Lower lobe of right lung (tissue), 2 donors: ENCODE data around the gene PATJ. TPM values are rescaled to one million over a fixed set of nuclear protein-coding genes. Genes with fewer than 3 reads are reported as not detected.
"Not testable (repeated sequence)": the region's sequence is repeated elsewhere in the genome, so short reads cannot be mapped to it uniquely, and the experiment has no call there.

Experiments used
- ATAC-seq, 2 donors: fragments of 200-7000 bp; cut with Tn5 transposase; one replicate each; pipeline ENCODE4 v1.9.1; 2020 to 2022; ENCODE audit warnings: mild to moderate bottlenecking in 2 of 2, moderate library complexity in 2 of 2
- DNase-seq: peaks from one replicate; pipeline ENCODE4 v3.0.0-alpha.2; 2020
- H3K27ac ChIP-seq: fragments of 200-600 bp; one replicate; pipeline ENCODE4 v1.8.0; 2022
- H3K27me3 ChIP-seq: fragments of 200-600 bp; one replicate; pipeline ENCODE4 v1.8.0; 2022; ENCODE audit warnings: low read depth
- H3K36me3 ChIP-seq: fragments of 200-600 bp; one replicate; pipeline ENCODE4 v1.8.0; 2022; ENCODE audit warnings: mild to moderate bottlenecking
- H3K4me1 ChIP-seq: fragments of 200-600 bp; one replicate; pipeline ENCODE4 v1.8.0; 2022
- H3K4me3 ChIP-seq: fragments of 200-600 bp; one replicate; pipeline ENCODE4 v1.8.0; 2022; ENCODE audit warnings: mild to moderate bottlenecking
- H3K9me3 ChIP-seq: fragments of 200-600 bp; one replicate; pipeline ENCODE4 v1.8.0; 2022
- intact Hi-C: fragments of 100-400 bp; cut with DNase I; formaldehyde crosslinking; loops from one replicate; pipeline ENCODE4 v1.11.0; 2022
- total RNA-seq: library from RNA; stranded (reverse); fragmentation: NEBNext Ultra II Directional; extraction: Animal tissue kit (Norgen Biotek cat#: 25700); gene quantifications from one replicate; pipeline ENCODE4 v1.2.1, GENCODE V29; 2021
- TF ChIP-seq, protein P1 (sequence below): fragments of 200-600 bp; IDR thresholded peaks from one replicate; pipeline ENCODE4 v1.8.0; 2022; ENCODE audit warnings: antibody characterized with exemption, mild to moderate bottlenecking
- donor health status: DM: no; HTN: yes; CAD: no; lungs with severe emphysema.

Gene PATJ
- total RNA-seq, 1 donor from 2014 or later: 63.9 TPM

- DNase-seq (no peak), ATAC-seq (no peak)
- H3K36me3 ChIP-seq: no peaks in the 10 kb centered on the region
- H3K27ac ChIP-seq: no peak overlapping the region
- H3K4me1 ChIP-seq: peaks cover 14% of the 10 kb centered on the region
- no peaks in the 10 kb centered on the region for H3K27me3 ChIP-seq
- TF ChIP-seq, protein P1, sequence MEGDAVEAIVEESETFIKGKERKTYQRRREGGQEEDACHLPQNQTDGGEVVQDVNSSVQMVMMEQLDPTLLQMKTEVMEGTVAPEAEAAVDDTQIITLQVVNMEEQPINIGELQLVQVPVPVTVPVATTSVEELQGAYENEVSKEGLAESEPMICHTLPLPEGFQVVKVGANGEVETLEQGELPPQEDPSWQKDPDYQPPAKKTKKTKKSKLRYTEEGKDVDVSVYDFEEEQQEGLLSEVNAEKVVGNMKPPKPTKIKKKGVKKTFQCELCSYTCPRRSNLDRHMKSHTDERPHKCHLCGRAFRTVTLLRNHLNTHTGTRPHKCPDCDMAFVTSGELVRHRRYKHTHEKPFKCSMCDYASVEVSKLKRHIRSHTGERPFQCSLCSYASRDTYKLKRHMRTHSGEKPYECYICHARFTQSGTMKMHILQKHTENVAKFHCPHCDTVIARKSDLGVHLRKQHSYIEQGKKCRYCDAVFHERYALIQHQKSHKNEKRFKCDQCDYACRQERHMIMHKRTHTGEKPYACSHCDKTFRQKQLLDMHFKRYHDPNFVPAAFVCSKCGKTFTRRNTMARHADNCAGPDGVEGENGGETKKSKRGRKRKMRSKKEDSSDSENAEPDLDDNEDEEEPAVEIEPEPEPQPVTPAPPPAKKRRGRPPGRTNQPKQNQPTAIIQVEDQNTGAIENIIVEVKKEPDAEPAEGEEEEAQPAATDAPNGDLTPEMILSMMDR: no peak
- intact Hi-C loops: no loop called here
- no peak overlapping the region for H3K4me3 ChIP-seq
- no peaks in the 10 kb centered on the region for H3K9me3 ChIP-seq
Observed at GRCh38 chr1:61888808-61889207, 146.5 kb downstream of the PATJ start.

DNA sequence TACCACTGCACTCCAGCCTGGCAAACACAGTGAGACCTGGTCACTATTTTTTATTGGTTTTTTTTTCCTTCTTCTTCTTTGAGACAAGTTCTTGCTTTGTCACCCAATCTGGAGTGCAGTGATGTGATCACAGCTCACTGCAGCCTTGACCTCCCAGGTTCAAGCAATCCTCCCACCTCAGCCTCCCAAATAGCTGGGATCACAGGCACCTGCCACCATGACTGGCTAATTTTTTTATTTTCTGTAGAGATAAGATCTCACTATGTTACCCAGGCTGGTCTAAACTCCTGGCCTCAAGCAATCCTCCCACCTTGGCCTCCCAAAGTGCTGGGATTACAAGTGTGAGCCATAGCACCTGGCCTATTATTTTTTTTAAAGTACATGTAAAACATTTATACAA lies 148.2 kb downstream of the PATJ start:
- intact Hi-C loops: not testable (repeated sequence)
- peaks cover 14% of the 10 kb centered on the region for H3K4me1 ChIP-seq

DNA sequence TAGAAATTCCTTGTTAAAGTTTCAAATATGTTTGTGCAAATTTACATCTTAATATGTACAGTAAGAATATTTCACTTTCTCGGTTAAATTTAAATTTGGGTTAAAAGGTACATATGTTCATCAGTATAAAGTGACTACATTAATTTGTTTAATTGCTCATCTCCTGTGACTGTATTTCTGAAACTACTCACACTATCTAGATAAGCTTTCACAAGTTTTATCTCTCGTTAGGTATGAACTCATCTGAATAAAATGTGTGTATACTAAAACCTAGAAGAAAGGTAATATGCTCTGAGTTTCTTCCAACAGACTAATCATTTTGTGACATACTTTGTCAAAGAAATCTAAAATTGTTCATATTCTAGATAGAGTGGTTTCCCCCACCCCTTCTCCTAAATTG lies 150.7 kb downstream of the PATJ start:
- TF ChIP-seq, protein P1: no peak
- Histone ChIP-seq H3K27me3 (no peaks in the 10 kb centered on the region), H3K36me3 (no peaks in the 10 kb centered on the region), H3K4me1 (peaks cover 5% of the 10 kb centered on the region), H3K4me3 (no peak overlapping the region), H3K27ac (no peak overlapping the region), H3K9me3 (no peaks in the 10 kb centered on the region)
- ATAC-seq: no peak
- intact Hi-C loops: no loop called here
- DNase-seq: no peak

More for the DNA sequence above, 148.2 kb downstream of the PATJ start:
- not testable (repeated sequence) for H3K4me3 ChIP-seq, H3K9me3 ChIP-seq, DNase-seq, H3K27ac ChIP-seq, H3K36me3 ChIP-seq, ATAC-seq, H3K27me3 ChIP-seq

DNA sequence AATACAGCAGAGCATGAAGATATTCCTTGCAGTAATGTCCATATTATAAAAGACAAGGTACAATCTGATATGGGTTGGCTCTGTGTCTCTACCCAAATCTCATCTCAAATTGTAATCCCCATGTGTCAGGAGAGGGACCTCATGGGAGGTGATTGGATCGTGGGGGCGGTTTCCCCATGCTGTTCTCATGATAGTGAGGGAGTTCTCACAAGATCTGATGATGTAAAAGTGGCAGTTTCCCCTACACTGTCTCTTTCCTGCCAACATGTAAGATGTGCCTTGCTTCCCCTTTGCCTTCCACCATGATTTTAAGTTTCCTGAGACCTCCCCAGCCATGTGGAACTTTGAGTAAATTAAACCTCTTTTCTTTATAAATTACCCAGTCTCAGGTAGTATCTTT lies 152.0 kb downstream of the PATJ start:
- intact Hi-C loops, DNase-seq, H3K36me3 ChIP-seq, H3K27me3 ChIP-seq, H3K27ac ChIP-seq, ATAC-seq, H3K4me1 ChIP-seq, H3K4me3 ChIP-seq, H3K9me3 ChIP-seq: not testable (repeated sequence)

DNA sequence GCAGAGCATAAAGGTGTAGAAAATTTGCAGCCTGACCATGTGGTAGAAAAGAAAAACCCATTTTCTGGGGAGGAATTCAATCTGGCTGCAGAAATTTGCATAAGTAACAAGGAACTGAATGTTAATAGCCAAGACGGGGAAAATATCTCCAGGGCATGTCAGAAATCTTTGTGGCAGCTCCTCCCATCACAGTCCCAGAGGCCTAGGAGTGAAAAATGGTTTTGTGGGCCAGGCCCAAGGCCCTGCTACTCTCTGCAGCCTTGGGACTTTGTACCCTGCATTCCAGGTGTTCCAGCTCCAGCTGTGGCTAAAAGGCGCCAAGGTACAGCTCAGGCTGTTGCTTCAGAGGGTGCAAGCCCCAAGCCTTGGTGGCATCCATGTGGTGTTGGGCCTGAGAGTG lies 152.9 kb downstream of the PATJ start:
- ATAC-seq (no peak), DNase-seq (no peak)
- intact Hi-C loops: no loop called here
- Histone ChIP-seq H3K27ac (no peak overlapping the region), H3K9me3 (no peaks in the 10 kb centered on the region), H3K4me1 (no peaks in the 10 kb centered on the region), H3K36me3 (no peaks in the 10 kb centered on the region), H3K27me3 (no peaks in the 10 kb centered on the region), H3K4me3 (no peak overlapping the region)
- TF ChIP-seq, protein P1: no peak

GRCh38 chr1:61898658-61899057 lies 156.4 kb downstream of the PATJ start:
- TF ChIP-seq, protein P1: no peak
- H3K27me3 ChIP-seq: no peaks in the 10 kb centered on the region
- no peak overlapping the region for H3K27ac ChIP-seq
- H3K4me1 ChIP-seq: no peaks in the 10 kb centered on the region
- intact Hi-C loops: no loop called here
- ATAC-seq (peak in 1 of 2 donors; percentile 44), DNase-seq (no peak)
- H3K36me3 ChIP-seq: peaks cover 7% of the 10 kb centered on the region
- H3K9me3 ChIP-seq: no peaks in the 10 kb centered on the region
- no peak overlapping the region for H3K4me3 ChIP-seq

- Histone ChIP-seq H3K4me3 (no peak overlapping the region), H3K27ac (no peak overlapping the region), H3K9me3 (no peaks in the 10 kb centered on the region), H3K4me1 (no peaks in the 10 kb centered on the region), H3K27me3 (no peaks in the 10 kb centered on the region), H3K36me3 (peaks cover 7% of the 10 kb centered on the region)
- TF ChIP-seq, protein P1: no peak
- DNase-seq (no peak), ATAC-seq (no peak)
- intact Hi-C loops: no loop called here
Observed at GRCh38 chr1:61904354-61904753, 162.1 kb downstream of the PATJ start.
